HG03097 (cell line): ENCODE results near the gene OSM.

Experiments
- ATAC-seq: cut with Tn5 transposase; IDR thresholded peaks from one replicate; pipeline ENCODE4 v1.9.1; 2021; ENCODE audit not compliant: unreplicated experiment, low FRiP score

The OSM gene

GRCh38 chr22:30266445-30267381 lies at the start of gene OSM:
TSS of gene OSM (minus strand) at chr22:30266851. CDS start at chr22:30266799, 52 bp downstream.
- no peak for ATAC-seq

GRCh38 chr22:30315962-30316576 lies 49.4 kb upstream of the OSM start:
- ATAC-seq = no peak

DNA sequence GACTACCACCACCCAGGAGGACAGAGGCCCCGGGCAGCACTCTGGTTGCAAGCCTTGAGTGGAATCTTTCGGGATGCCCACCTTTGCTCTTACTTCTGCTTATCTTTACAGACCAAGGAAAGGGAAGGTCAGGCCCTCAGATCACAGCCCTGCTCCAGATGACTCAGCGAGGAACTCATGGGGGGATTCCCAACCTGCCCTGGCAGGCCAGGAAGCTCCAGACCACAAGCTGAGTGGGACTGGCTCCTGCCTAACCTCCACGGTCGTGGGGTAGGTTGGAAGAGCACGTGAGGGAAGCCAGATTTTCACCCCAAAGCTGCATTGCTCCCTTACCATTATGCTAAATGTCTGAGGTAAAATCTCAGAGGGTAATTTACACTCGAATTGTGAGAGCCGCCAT lies 48.3 kb upstream of the OSM start:
- ATAC-seq = no peak

DNA sequence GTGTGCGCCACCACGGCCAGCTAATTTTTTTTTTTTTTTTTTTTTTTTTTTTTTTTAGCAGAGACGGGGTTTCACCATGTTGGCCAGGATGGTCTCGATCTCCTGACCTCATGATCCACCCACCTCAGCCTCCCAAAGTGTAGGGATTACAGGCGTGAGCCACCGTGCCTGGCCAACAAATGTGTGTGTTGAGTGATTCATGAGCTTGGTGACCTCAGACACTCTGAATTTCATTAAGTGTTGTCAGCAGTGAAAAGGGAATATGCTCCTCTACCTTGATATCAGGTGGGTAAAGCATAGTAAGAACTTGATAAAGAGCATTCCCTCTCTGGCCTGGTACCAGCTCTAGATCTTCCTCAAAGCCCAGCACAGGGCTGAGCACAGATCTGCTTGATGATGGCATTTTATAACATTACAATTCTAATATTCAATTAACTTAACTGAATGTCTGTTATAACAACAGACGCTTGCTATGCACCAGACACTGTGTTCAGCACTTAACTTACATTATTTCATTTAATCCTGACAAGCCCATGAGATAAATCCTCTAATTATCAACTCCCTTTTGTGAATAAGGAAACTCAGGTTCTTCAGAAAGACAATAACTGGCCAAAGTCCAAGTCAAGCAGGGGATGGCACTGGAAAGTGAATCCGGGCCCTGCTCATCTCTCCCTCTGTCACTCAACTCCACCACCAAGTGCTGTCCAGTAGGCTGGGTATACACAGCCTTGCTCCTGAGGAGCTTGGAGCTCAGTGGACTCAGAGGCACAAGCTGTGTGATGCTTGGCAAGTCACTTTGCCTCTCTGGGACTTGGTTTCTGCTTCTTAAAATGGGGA lies 47.1 kb upstream of the OSM start:
- no peak for ATAC-seq

DNA sequence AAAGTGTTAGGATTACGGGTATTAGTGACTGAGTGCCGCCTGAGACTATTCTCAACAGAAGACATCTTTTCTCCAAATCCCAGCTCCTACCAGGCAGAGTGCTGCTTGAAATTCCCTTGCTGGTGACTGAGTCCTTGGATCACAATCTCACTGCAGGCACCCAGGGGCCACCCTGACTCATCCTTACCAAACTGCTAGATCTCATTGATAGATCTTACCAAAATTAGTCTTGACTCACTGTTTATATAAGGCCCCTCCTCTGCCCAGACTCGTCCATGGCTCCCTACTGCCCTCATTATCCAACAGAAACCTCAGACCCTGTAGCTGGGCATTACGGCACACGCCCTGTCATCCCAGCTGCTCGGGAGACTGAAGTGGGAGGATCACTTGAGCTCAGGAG lies 45.4 kb upstream of the OSM start:
- no peak for ATAC-seq

GRCh38 chr22:30310881-30311771 lies 44.5 kb upstream of the OSM start:
- ATAC-seq = no peak

GRCh38 chr22:30309951-30310741 lies 43.5 kb upstream of the OSM start:
- ATAC-seq = no peak

DNA sequence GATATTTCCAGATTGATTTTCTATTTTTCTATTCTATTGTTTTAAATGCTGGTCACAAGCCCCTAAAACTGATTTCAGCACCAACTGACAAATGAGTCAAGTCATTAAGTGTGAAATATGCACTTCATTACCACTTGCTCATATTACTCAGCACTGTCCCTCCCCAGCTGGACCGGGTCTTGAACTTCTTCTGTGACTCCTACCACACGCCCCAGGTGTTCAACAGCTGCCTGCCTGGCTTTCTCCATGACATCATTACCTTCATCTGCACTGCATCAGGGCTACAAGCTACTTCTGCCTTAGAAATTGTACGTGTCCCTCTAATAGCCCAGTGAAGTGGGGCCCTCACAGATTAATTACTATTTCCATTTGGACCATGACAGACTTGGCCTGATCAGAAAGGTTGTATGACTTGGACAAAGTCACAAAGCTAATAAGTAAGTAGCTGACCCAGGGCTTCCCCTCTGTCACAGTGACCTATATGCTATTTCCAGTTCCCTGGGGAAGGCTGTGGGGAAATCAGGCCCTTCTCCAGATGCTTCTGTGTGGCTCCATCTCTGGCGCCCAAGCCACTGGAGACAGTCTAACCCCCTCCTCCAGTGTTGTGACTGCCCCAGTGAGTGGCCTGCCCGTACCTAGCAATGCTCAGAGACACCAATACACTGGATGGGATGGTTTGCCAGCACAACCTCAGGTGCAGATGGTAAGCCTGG lies 42.0 kb upstream of the OSM start:
- no peak for ATAC-seq

DNA sequence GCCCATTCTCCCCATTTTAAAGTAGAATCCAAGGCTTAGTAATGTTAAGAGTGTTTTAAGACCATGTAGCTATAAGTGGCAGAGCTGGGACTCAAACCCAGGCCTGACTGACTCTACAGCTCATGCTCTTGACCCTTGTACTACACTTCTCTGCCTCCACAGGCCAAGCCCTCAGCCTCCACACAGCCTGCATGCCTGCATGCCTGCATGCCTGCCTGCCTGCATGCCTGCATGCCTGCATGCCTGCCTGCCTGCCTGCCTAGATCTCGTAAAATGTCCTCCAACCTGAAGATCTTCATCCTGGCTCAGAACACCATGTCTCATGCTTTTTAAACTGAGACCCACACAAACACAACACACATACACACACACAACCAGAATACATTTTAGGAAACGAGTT lies 41.4 kb upstream of the OSM start:
- ATAC-seq = no peak

- ATAC-seq = no peak
Measured at GRCh38 chr22:30307041-30307574, 40.5 kb upstream of the OSM start.

DNA sequence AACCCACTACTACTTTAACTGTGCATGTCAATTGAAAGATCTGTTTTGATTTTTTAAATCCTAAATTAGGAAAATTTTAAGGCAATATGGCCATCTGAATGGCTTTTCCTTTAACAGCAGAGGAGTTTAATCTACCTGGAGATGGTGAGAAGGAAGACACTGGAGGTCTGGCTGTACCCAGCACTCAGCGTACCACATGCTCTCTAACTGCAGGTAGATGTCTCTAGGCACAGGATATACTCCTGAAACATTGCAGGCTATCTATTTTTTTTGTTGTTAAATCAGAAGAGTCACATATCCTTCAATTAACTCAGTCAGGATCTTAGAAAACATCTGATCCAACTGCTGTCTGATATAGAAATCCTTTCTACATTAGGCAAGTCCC lies 40.0 kb upstream of the OSM start:
- no peak for ATAC-seq

GRCh38 chr22:30305906-30306626 lies 39.4 kb upstream of the OSM start:
- ATAC-seq = no peak

GRCh38 chr22:30305519-30305905 lies 38.9 kb upstream of the OSM start:
- no peak for ATAC-seq

GRCh38 chr22:30304495-30305244 lies 38.0 kb upstream of the OSM start:
- no peak for ATAC-seq

DNA sequence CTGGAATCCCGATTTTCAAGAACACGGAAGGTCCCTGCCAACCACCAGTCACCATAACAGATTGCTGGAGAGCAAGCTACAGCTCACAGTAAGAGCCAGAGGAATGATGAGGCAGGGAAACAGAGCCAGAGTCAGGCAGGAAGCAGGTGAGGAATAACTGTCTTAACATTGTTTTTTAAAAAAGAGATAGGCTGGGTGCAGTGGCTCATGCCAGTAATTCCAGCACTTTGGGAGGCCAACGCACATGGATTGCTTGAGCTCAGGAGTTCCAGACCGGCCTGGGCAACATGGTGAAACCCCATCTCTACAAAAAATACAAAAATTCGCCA lies 36.1 kb upstream of the OSM start:
- ATAC-seq = no peak

DNA sequence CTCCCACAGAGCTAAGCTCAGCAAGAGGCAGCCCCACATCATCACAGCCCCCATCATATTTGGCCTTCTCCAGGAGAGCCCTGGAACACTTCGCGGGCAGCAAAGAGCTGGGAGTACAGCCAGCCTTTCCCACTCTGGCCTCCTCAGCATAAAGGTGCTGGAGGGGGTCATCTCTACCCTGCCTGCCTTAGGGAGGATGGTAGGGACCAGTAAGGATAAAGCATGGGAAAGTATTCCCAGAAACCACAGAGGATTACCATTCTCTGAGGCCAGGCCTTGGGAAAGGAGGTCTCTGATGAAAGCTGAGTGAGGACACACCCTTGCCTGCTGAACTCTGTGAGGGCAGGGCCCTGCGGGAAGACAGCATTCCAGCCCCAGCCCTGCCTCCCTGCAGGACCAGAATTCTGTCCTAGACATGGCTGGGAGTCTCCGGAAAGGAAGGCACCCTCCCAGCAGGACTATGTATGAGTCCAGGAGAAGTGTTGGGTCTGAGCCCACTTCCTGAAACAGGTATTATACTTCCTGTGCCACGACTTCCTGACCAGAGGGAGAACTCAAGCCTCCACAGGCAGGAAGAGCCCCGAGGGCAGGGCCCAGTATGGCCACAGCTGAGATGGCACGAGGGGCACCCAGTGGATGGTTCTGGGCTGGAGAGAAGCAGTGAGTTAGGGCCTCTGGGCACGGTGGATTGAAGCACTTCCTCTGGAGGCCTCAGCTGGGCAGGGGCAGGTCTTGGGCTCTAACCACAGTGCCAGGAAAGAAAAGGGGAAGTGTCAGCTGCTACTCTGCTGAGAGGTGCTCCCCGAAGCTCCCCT lies 35.6 kb upstream of the OSM start:
- no peak for ATAC-seq

DNA sequence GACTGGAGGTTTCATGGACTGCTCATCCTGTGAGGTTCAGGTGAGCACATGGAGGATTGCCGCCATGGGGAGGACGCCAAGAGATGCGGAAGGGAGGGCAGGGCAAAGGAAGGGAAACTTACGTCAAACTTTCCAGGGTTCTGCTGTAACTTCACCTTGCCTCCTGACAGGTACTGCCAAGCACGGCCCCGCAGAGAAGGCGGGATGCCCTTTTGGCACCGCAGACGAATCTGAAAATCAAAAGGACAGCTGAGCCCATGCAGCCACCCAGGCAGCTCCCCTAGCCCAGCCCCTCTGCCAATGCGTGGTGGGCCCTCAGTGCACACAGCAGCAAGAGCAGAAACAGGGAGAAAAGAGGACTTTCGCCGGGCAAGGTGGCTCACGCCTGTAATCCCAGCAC lies 32.7 kb upstream of the OSM start:
- ATAC-seq = no peak
